Measurements from ENCODE around the gene WDFY4.

Gene WDFY4

DNA sequence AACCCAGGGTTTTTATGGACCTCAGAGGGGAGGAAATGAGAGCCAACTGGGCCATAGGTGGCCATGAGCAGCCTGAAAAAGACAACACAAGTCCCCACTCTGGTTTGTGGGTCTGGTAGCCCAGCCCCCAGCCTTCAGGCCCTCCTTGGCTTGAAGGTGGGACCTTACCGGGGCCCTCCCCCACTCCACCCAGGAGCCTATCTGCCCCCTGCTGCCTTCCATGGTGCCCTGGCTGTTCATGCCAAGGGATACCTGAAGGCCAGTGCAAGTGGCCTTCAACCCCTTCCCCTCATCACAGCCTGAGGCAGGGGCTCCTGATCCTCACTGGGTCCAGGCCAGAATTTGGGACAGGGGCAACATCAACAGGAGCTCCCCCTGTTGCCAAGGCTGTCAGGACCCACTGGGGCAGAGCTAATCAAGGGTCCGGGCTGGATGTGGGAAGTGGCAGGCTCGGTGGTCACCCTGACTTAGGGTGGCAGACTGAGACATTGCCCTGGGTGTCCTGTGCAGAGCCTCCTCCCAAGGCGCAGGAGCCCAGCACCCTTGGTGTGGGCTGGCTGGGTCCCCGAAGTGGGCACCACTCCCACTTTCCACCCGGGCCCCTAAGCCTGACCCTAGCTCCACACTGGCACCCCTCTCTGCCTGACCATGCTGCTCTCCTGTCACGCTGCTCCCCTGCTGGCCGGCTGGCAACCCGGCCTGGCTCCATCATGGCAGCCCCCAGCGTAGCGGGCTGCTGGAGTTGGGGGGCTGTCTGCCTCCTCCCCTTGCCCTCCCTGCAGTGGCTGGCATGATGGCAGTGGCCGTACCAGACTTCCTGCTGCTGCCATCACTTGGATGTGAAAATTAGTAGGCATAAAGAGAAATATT, 6.4 kb downstream of the WDFY4 start:
- DNase-seq, result no peak

GRCh38 chr10:48691812-48692528, 7.3 kb downstream of the WDFY4 start:
- no peak for DNase-seq

GRCh38 chr10:48692748-48693147, 8.1 kb downstream of the WDFY4 start:
- DNase-seq, result no peak

DNA sequence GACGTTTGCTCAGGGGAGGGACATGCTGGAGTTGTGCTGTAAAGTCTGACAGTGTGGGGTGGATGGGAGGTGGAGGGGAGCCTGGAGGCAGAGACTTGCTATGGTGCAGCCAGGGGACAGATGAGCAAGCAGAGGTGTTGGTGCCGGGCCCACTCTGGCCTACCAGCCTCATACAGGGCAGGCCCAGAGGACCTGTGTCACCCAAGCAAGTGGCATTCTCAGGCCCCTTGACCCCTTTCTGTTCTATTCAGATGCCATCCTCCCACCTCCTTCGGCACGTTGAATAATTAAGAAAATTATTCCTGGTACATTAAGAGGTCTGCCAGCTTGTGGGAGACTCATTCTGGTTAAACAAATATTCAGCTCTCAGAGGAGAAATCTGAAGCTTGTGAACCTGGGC, 8.5 kb downstream of the WDFY4 start:
- DNase-seq, result no peak

DNA sequence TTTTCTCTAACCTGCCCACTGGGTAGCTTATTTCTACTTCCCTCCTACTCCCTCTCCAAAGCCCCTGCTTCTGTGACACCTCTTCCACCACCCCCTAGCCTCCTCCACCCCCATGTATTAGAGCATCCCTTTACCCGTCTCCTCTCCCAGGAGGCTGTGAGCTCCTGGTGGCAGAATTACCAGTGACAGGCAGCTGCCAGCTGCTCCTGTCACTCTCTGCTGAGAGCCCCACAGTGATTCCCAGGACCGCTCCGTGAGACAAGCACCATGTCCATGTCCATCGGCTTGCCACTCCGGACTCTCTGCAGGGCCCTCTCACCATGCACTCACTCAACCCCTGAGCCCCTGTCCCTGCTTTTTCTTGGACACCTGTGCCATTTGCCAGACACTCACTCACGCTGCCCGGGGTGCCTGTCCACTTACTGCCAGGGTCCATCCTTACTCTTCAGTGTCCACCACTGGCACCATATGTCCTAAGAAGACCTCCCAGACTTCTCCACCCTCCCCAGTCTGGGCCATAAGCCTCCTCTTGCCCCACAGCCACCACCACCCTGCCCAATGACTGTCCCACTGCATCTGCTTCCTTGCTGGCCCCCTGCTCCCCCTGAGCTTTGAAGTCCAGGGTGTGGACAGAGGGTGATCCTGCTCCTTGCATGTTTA, 9.8 kb downstream of the WDFY4 start:
- no peak for DNase-seq

- DNase-seq, result no peak
Measured at GRCh38 chr10:48695636-48696534, 11.2 kb downstream of the WDFY4 start.

- no peak for DNase-seq
Measured at GRCh38 chr10:48696535-48696873, 11.8 kb downstream of the WDFY4 start.

DNA sequence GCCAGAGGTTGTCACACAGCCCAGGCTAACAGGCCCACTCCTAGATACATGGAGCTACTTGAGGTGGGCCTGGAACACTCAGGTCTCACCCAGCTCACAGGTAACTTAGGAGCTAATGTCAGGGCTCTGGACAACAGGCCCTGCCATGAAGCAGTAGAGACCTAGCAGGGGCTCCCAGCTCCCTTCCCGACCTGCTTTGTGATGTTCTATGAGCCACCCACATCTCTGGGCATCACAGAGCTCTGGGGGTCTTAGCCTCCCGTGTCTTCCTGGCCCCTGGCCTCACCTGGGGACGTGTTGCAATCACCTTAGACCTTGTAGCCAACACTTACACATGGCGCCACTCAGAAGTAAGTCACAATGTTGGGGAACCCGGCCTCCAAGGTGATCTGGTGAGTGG, 12.4 kb downstream of the WDFY4 start:
- no peak for DNase-seq

DNA sequence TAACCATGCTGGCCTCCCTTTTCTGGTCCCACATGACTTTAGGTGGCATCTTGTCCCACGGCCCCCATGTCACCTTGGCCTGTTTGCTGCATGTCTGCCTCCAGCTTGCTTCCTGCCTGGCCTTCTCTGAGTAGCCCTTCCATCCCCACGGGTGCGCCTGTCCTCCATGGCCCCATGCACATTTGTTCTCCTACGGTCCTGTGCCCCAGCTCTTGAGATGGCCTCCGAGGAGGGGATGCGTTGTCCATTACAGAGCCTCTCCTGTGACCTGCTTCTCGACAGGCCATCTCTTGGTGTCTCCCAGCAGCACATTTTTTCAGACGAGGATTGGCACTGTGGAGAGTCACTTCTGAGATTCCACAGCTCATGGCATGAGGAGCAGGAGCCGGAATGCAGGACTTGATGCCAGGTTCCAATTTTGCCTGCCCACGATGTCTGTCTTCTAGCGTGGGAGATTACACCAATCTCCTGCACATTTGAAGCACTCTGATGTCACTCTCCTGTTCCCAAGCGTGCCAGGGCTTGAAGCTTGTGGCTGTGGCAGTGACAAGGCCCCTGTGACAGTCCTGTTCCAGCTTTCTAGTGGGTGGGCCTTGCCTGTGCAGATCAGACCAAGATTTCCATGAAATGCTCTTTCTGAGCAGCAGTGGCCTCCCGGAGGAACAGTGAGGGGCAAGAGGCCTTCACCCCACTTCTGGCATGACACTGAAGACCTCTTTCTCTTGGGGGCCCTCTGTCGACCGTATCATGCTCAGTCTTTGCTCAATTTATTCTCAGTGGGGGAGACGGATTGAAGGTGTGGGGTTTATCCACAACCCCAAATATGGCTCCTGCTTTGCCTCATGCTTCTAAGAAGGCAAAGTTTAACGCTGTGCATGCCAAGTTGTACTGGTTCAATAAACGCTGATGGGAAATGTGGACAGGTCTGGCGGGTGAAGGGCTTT, 13.4 kb downstream of the WDFY4 start:
- DNase-seq, result no peak

DNA sequence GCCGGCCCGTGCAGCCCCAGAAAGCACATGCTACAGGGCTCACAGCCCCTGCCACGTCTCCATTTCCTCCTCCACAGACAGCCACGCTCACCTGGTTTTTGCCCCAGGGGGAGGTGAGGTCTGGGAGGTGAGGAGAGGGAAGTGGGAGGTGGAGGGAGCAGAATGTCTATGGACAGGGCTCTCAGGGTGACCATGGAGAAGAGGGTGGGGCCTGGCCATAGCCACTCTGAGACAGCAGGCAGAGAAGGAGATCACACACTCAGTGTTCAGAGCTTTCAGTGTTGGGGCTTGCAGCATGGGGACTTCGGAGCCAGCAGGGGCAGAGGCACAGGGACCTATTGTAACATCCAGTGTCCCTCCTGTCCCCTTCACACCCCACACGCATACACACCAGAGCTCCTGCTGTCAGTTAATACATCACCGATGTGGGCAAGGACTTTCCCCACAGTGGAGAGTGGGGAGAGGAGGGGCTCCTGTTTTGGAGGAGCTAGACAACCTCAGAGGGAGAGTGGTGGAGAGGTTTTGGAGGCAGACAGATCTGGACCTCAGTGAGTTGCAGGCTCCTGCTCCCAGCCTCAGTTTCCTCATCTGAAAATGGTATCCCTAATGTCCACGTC, 14.4 kb downstream of the WDFY4 start:
- no peak for DNase-seq

DNA sequence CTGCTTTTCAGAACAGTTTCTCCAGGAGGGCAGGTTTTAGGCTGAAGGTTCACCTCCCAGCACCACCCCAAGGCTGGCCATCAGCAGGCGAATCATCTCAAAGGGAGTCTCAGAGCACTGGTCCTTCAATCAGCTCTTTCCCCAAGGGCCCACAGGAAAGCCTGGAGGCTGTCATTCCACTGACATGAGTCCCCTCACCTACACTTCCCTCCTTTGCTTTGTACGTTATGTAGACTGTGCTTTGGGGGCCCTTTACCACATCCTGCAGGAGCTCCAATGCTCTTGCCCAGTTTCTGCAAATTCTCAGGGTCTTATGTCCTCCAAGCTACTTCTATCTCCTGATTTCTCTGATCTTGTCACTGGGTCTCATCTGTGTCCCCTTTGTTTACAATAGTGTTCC, 15.4 kb downstream of the WDFY4 start:
- no peak for DNase-seq

DNA sequence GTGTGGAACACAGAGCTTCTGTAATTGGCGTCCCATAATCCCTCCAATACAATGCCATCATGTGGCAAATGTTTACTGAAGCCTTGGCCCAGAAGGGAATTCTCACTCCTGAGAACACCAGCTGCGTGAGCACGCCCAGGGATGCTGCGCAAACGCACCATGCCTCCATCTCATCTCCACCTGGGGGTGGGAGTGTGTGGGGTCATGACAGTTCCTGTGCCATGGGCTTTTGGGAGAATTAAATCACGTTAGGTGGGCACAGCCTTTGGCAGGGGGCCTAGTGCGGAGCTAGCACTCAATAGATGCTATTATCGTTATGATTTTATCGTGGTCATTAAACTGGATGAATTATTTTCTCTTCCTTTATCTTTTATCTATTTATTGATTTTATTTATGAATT, 15.8 kb downstream of the WDFY4 start:
- DNase-seq, result no peak

GRCh38 chr10:48701139-48701901, 16.6 kb downstream of the WDFY4 start:
- no peak for DNase-seq

GRCh38 chr10:48701941-48702340, 17.3 kb downstream of the WDFY4 start:
- no peak for DNase-seq

DNA sequence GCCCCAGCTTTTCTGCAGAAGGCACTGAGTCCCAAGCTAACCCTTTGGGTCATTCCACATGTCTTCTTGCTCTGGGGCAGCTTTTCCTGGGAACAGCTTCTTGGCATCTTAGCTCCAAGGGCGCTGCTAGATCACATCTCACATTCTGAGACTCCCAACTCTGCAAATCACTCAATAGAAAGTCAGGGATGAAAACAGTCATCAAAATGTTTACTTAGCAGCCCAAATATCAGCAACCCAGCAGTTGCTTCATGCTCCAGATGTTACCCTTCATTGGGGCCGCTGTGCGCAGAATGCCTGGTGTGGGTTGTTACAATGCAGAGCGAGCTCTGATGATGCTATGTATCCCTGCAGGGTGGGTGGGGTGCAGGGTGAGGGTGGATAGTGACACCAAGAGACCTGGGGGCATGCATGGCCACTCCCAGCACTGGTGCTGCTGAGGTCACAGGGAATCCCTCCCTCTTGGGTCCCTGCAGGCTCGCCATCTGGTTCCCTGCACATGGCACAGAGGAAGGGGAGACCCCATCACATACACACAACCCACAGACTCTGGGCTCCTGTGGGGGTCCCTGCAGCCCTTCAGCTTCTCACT, 19.0 kb downstream of the WDFY4 start:
- DNase-seq, result no peak

- DNase-seq, result no peak
Measured at GRCh38 chr10:48704156-48704555, 19.5 kb downstream of the WDFY4 start.

- DNase-seq, result no peak
Measured at GRCh38 chr10:48705401-48705938, 20.8 kb downstream of the WDFY4 start.

GRCh38 chr10:48707472-48707871, 22.8 kb downstream of the WDFY4 start:
- no peak for DNase-seq

DNA sequence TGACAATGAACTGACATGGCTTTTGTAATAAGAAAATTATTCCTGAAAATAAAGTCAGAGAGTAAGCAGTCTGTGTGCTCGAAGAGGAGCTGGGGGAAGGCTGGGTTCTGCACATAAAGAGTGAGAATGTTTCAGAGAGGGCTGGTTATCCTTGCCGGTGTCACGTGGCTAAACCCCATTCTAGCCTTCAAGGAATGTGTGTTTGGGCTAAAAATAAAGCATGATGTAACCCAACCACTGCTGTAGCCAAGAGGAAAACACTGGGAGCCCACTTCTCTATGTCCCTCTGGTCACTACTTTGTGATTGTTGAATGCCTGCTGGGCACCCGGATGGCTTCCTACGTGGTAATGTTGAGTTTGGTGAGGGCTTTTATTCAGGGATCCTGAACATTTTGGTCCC, 23.5 kb downstream of the WDFY4 start:
- no peak for DNase-seq

Data from NCI-H226 (cell line).